Fibroblast of pulmonary artery (primary cell): ENCODE results near the gene GRB14.

Source experiments
- DNase-seq: peaks from one replicate; pipeline ENCODE4 v3.0.0-alpha.2; 2010; ENCODE audit warnings: low read depth
- H3K4me3 ChIP-seq: replicated peaks from 2 replicates; pipeline ENCODE4 v1.5.1; 2011; ENCODE audit warnings: low read depth, mild to moderate bottlenecking, control low read depth, low read length, moderate library complexity
- TF ChIP-seq, protein P1 (sequence below): IDR thresholded peaks from 2 replicates; pipeline ENCODE4 v1.5.1; 2011; ENCODE audit warnings: mild to moderate bottlenecking, control low read depth, low read length, inconsistent platforms; ENCODE audit errors: missing control alignments

Gene GRB14

DNA sequence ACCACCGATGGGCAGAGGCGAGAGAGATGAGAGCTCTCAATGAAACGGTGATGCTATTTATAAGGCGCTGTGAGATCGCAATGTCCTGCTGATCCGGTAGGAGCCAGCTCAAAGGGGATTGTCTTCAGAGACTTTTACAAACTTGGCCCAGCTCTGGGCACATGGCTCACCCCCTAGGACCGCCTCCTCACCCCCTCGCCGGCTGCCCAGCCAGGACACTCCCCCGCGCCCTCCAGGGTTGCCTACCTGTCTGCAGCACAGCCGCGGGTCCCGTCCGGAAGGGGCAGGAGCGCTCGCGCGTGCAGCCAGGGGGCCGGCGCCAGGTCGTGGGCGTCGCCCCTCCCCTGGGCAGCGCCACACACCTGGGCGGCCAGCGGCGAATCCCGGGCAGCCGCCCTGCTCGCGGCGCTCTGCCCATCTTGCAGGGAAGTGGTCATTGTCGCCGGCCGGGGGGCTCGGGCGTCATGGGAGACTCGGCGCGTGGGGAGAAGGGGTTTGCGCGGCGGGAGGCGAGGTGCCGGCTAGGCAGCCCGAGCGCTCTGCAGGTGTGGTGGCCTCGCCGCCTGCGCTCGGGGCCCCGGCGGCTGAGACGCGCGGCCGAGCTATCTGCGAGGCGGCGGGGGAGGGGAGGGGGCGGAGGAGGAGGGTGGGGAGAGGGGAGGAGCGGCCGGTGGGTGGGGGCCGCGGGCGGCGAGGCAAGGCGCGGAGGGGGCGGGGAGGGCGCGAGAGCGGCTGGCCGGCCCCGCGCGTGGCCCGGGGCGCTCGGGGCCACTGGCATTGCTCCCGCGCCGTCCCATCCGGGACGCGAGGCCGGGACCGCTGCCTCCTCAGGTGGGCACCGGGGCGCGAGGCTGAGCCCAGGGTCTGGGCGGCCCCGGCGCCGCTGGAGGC is at the start of gene GRB14:
Gene GRB14 (minus strand): TSS at position 610 of the 891 bp plus-strand sequence. CDS start 173 bp downstream, at position 437.
- H3K4me3 ChIP-seq, result peak within 1 kb of the TSS; percentile 55
- peak; percentile 25 for DNase-seq
- TF ChIP-seq, protein P1, sequence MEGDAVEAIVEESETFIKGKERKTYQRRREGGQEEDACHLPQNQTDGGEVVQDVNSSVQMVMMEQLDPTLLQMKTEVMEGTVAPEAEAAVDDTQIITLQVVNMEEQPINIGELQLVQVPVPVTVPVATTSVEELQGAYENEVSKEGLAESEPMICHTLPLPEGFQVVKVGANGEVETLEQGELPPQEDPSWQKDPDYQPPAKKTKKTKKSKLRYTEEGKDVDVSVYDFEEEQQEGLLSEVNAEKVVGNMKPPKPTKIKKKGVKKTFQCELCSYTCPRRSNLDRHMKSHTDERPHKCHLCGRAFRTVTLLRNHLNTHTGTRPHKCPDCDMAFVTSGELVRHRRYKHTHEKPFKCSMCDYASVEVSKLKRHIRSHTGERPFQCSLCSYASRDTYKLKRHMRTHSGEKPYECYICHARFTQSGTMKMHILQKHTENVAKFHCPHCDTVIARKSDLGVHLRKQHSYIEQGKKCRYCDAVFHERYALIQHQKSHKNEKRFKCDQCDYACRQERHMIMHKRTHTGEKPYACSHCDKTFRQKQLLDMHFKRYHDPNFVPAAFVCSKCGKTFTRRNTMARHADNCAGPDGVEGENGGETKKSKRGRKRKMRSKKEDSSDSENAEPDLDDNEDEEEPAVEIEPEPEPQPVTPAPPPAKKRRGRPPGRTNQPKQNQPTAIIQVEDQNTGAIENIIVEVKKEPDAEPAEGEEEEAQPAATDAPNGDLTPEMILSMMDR, result no peak

DNA sequence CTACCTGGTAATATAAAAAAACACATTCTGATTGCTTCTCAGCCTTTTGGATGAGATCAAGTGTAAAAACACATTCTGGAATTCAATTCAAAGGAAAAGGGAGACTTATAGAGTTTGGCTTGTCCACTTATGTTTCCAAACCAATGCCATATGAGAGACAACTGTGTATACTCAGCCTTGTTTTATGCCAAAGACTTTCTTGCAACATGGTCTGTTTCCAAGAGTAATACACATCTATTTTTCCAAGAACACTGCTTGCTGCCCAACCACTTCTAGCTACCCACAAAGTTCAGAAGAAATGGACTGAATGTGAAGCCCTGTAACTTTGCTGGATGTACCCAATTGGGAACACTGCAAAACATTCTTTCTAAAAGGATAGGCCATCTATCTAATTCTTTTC is 48.0 kb upstream of the GRB14 start:
- no peak for DNase-seq
- TF ChIP-seq, protein P1, result no peak
- H3K4me3 ChIP-seq, result no peak overlapping the region

DNA sequence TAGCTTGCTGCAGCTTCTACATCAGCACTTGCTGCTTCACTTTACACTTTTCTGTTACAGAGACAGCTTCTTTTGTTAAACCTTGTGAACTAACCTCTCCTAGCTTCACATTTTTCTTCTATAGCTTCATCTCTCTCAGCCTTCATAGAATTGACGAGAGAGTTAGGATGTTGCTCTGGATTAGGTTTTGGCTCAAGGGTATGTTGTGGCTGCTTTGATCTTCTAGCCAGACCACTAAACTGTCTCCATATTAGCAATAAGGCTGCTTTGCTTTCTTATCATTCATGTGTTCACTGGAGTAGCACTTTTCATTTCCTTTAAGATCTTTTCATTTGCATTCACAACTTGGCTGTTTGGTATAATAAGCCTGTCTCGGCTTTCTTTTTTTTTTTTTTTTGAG is 46.3 kb upstream of the GRB14 start:
- H3K4me3 ChIP-seq, result no peak overlapping the region
- TF ChIP-seq, protein P1, result no peak
- no peak for DNase-seq

DNA sequence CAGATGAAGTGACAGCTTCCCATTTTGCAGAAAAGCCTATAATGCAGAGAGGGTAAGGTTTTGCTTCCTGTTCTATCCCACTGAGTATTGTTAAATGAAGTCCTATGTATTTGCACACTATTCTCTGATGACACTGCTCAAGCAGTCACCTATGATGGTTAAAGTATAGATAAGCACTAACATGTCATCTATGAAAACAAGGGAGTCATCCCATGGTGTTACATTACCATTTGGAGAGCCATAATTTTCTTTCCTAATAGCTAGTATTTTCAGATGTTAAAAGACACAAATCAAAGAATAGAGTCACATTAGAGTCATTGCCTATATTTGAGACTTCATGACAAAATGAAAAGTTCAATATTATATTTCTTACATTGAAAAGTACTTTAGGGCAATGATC is 42.8 kb upstream of the GRB14 start:
- no peak for DNase-seq
- H3K4me3 ChIP-seq, result no peak overlapping the region
- TF ChIP-seq, protein P1, result no peak

DNA sequence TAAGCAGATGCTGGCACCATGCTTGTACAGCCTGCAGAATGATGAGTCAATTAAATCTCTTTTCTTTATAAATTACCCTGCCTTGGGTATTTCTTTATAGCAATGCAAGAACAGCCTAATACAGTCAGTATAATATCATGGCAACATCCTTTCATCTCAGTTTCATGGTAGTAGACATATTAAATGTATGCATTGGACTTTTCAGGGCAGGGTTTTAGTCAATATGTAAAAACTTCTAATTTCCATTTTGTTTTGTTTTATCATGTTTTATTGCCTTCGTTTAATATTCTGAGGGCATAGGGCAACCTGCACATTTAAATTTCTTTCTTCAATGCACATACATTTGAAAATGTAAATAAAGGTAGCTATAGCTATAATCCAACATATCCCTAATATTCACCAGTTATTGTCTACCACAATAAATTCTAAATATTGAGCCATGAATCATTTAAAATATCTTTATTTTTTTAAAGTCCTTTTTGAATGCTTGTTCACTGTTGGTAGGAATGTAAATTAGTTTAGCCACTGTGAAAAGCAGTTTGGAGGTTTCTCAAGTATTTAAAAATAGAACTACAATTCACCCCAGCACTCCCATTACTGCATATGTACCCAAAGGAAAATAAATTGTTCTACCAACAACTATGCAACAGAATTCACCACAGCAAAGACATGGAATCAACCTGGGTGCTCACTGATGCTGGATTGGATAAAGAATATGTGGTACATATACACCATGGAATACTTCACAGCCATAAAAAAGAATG is 41.8 kb upstream of the GRB14 start:
- no peak overlapping the region for H3K4me3 ChIP-seq
- TF ChIP-seq, protein P1, result no peak
- no peak for DNase-seq

DNA sequence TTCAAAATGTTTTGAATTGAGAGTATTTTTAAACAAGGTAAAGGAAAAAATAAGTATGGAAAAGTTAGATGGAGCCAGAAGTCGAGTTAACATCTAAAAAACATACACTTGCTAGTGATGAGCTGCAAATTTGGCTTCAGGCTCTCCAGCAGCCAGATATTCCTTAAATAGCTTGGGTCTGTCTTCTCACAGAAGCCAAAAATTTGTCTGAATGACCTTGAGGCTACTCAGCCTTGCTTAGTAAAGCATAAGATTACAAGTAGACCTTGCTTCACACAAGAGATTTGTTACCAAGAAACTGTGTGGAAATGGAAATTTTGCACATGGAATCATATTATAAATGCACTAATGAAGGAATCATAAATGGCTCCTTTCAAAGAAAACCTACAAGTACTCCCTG is 40.8 kb upstream of the GRB14 start:
- H3K4me3 ChIP-seq, result no peak overlapping the region
- DNase-seq, result peak; percentile 4
- TF ChIP-seq, protein P1, result no peak
